Activated CD8-positive, alpha-beta memory T cell treated with anti-CD3 and anti-CD28 coated beads, Interleukin-2, amount 50 U/mL, for 1 hour (primary cell): ENCODE results near the gene NATD1.

Experiments
- DNase-seq: peaks from one replicate; pipeline ENCODE4 v3.0.0-alpha.2; 2020; ENCODE audit errors: extremely low read depth

NATD1 gene

GRCh38 chr17:21214777-21215541 is 38.3 kb downstream of the NATD1 start:
- DNase-seq, result no peak

- peak; percentile 73 for DNase-seq
These were observed 39.0 kb downstream of the NATD1 start, which contains the start of gene TMEM11 for GRCh38 chr17:21214015-21214776. Gene TMEM11, minus strand, starts transcription at chr17:21214161. Its CDS starts 9 bp downstream, at chr17:21214152.

GRCh38 chr17:21213638-21214014 is 39.6 kb downstream of the NATD1 start:
- no peak for DNase-seq

GRCh38 chr17:21212826-21213637 is 40.2 kb downstream of the NATD1 start:
- DNase-seq, result no peak

GRCh38 chr17:21211825-21212479 is 41.3 kb downstream of the NATD1 start:
- no peak for DNase-seq

GRCh38 chr17:21210411-21211076 is 42.7 kb downstream of the NATD1 start:
- DNase-seq, result no peak

- DNase-seq, result no peak
These were observed 43.6 kb downstream of the NATD1 start for GRCh38 chr17:21209511-21210175.

- DNase-seq, result no peak
These were observed 44.9 kb downstream of the NATD1 start for GRCh38 chr17:21208352-21208751.

- DNase-seq, result no peak
These were observed 48.3 kb downstream of the NATD1 start for GRCh38 chr17:21204935-21205334.

GRCh38 chr17:21202512-21202911 is 50.7 kb downstream of the NATD1 start:
- DNase-seq, result no peak

- DNase-seq, result no peak
These were observed 51.3 kb downstream of the NATD1 start for GRCh38 chr17:21201874-21202273.

GRCh38 chr17:21201298-21201595 is 52.0 kb downstream of the NATD1 start:
- no peak for DNase-seq

GRCh38 chr17:21200590-21201297 is 52.5 kb downstream of the NATD1 start:
- DNase-seq, result no peak

- DNase-seq, result no peak
These were observed 53.4 kb downstream of the NATD1 start for GRCh38 chr17:21199856-21200255.

GRCh38 chr17:21199311-21199710 is 53.9 kb downstream of the NATD1 start:
- no peak for DNase-seq

GRCh38 chr17:21198411-21198810 is 54.8 kb downstream of the NATD1 start:
- no peak for DNase-seq

- DNase-seq, result no peak
These were observed 57.1 kb downstream of the NATD1 start for GRCh38 chr17:21196126-21196525.

GRCh38 chr17:21194703-21195102 is 58.5 kb downstream of the NATD1 start:
- DNase-seq, result no peak

- no peak for DNase-seq
These were observed 59.0 kb downstream of the NATD1 start for GRCh38 chr17:21194226-21194625.

- no peak for DNase-seq
These were observed 60.2 kb downstream of the NATD1 start for GRCh38 chr17:21193031-21193430.
